Caco-2 (cell line): ENCODE results near the gene CLDND1. TPM values are rescaled to one million over a fixed set of nuclear protein-coding genes. Genes with fewer than 3 reads are reported as not detected.

Experiments used
- BruUV-seq: library from RNA; stranded (reverse); fragments of 400-500 nt; replicated peaks from 2 replicates; lab custom pipeline; 2021; lab: Mats Ljungman, UMichigan
- CTCF ChIA-PET: fragments of 300-600 bp; sonication (Branson Sonifier 250); formaldehyde crosslinking; loops from one replicate; lab custom pipeline; 2022; ENCODE audit warnings: antibody characterized with exemption; lab: Charles Lee
- POLR2A ChIA-PET: fragments of 300-600 bp; sonication (Branson Sonifier 250); formaldehyde crosslinking; loops from one replicate; lab custom pipeline; 2022; ENCODE audit warnings: antibody characterized with exemption; lab: Charles Lee
- DNase-seq, 2 experiments: peaks; one replicate each; pipeline versions ENCODE4 v3.0.0 to v3.0.0-alpha.2; 2020 to 2022
- H3K27me3 ChIP-seq: replicated peaks from 2 replicates; pipeline ENCODE4 v1.6.0; 2011; ENCODE audit warnings: low read length; ENCODE audit not compliant: control insufficient read depth, insufficient read depth
- H3K36me3 ChIP-seq: 2 replicates; pipeline ENCODE4 v1.5.1; 2011; ENCODE audit warnings: low read length; ENCODE audit not compliant: control insufficient read depth, insufficient read depth
- H3K4me1 ChIP-seq: fragments of 250-450 bp; sonication (Bioruptor Pico); 2 replicates; pipeline ENCODE4 v1.5.1; 2020; ENCODE audit warnings: mild to moderate bottlenecking
- H3K4me3 ChIP-seq: 2 replicates; pipeline ENCODE4 v1.5.1; 2011; ENCODE audit warnings: low read depth, mild to moderate bottlenecking, control low read depth, low read length
- H3K9me3 ChIP-seq: fragments of 250-450 bp; sonication (Bioruptor Pico); 2 replicates; pipeline ENCODE4 v1.5.1; 2020; ENCODE audit warnings: mild to moderate bottlenecking, moderate library complexity
- H3K27ac Mint-ChIP-seq: one replicate; pipeline ENCODE4 v1.8.0; 2022; ENCODE audit warnings: mixed read lengths; ENCODE audit not compliant: unreplicated experiment
- H3K27me3 Mint-ChIP-seq: one replicate; pipeline ENCODE4 v1.8.0; 2022; ENCODE audit warnings: mixed read lengths; ENCODE audit not compliant: insufficient read depth, unreplicated experiment
- H3K36me3 Mint-ChIP-seq: one replicate; pipeline ENCODE4 v1.8.0; 2022; ENCODE audit warnings: mild to moderate bottlenecking, mixed read lengths; ENCODE audit not compliant: insufficient read depth, unreplicated experiment
- H3K4me1 Mint-ChIP-seq: one replicate; pipeline ENCODE4 v1.8.0; 2022; ENCODE audit warnings: low read depth, mixed read lengths; ENCODE audit not compliant: unreplicated experiment
- H3K4me3 Mint-ChIP-seq: one replicate; pipeline ENCODE4 v1.8.0; 2022; ENCODE audit warnings: mild to moderate bottlenecking, moderate library complexity, mixed read lengths; ENCODE audit not compliant: unreplicated experiment
- H3K9me3 Mint-ChIP-seq: one replicate; pipeline ENCODE4 v1.8.0; 2022; ENCODE audit warnings: mixed read lengths; ENCODE audit not compliant: unreplicated experiment
- intact Hi-C: fragments of 100-400 bp; cut with micrococcal nuclease; formaldehyde crosslinking; loops from one replicate; pipeline ENCODE4 v1.10.0; 2022; ENCODE audit not compliant: unreplicated experiment
- total RNA-seq: library from RNA; stranded (reverse); gene quantifications from 2 replicates; pipeline ENCODE4 v1.2.3, GENCODE V29; 2022
- TF ChIP-seq, protein P1 (sequence below), 2 experiments: fragments of 200-600 bp in 1 of 2; IDR thresholded peaks; 1 replicate in 1 of 2; 2 replicates in 1 of 2; pipeline versions ENCODE4 v1.5.1 to v1.8.0; 2011 to 2022; ENCODE audit warnings: antibody characterized with exemption in 1 of 2, control low read depth in 1 of 2, inconsistent platforms in 1 of 2, low read depth in 1 of 2, low read length in 1 of 2, mild to moderate bottlenecking in 1 of 2, moderate library complexity in 1 of 2; ENCODE audit not compliant: insufficient read depth in 1 of 2, severe bottlenecking in 1 of 2, unreplicated experiment in 1 of 2

CLDND1 gene
- total RNA-seq, 1 experiment from 2014 or later, result 56.0 TPM

DNA sequence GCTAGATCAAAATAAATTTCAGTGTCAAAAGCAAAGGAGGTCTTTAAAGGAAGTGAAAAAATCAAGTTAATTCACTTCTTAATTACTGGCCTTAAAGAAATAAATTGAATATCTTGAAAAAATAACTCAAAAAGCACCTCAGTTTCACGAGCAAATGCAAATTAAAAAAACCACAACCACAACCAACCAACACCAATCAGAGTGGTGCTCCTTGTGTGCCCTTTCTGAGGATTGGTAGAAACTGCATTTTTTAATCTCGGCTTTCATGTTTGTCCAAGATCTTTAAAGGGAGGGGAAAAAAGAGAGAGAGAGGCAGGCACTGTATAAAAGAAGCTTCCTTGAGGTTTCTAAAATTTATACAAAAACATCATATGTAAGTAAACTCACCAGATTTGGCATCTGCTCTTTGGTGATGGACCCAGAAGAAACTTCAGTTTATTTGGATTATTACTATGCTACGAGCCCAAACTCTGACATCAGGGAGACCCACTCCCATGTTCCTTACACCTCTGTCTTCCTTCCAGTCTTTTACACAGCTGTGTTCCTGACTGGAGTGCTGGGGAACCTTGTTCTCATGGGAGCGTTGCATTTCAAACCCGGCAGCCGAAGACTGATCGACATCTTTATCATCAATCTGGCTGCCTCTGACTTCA lies 9.0 kb upstream of the CLDND1 start, which contains the start of gene GPR15:
Gene GPR15 (plus strand): TSS at position 357 of the 653 bp plus-strand sequence. CDS start 56 bp downstream, at position 413.
- intact Hi-C loops, result no loop called here
- Mint-ChIP-seq H3K9me3 (no peaks in the 10 kb centered on the region), H3K4me1 (no peaks in the 10 kb centered on the region), H3K36me3 (no peaks in the 10 kb centered on the region), H3K27ac (no peak within 1 kb of the TSS), H3K4me3 (no peak within 1 kb of the TSS), H3K27me3 (no peaks in the 10 kb centered on the region)
- H3K4me3 ChIP-seq, result no peak within 1 kb of the TSS
- CTCF ChIA-PET, result no interaction called here
- no peak for DNase-seq
- TF ChIP-seq, protein P1, sequence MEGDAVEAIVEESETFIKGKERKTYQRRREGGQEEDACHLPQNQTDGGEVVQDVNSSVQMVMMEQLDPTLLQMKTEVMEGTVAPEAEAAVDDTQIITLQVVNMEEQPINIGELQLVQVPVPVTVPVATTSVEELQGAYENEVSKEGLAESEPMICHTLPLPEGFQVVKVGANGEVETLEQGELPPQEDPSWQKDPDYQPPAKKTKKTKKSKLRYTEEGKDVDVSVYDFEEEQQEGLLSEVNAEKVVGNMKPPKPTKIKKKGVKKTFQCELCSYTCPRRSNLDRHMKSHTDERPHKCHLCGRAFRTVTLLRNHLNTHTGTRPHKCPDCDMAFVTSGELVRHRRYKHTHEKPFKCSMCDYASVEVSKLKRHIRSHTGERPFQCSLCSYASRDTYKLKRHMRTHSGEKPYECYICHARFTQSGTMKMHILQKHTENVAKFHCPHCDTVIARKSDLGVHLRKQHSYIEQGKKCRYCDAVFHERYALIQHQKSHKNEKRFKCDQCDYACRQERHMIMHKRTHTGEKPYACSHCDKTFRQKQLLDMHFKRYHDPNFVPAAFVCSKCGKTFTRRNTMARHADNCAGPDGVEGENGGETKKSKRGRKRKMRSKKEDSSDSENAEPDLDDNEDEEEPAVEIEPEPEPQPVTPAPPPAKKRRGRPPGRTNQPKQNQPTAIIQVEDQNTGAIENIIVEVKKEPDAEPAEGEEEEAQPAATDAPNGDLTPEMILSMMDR (IDR thresholded peaks at IDR 0.05; ENCODE audit: insufficient read depth in 1 of 2, low read depth in 1 of 2, low read length in 1 of 2, severe bottlenecking in 1 of 2, unreplicated experiment in 1 of 2), result no peak
- H3K4me1 ChIP-seq, result peaks cover 8% of the 10 kb centered on the region
- H3K9me3 ChIP-seq, result no peaks in the 10 kb centered on the region
- no peaks in the 10 kb centered on the region for H3K27me3 ChIP-seq
- H3K36me3 ChIP-seq, result no peaks in the 10 kb centered on the region
- no TSS peak for BruUV-seq
- POLR2A ChIA-PET, result no interaction called here

DNA sequence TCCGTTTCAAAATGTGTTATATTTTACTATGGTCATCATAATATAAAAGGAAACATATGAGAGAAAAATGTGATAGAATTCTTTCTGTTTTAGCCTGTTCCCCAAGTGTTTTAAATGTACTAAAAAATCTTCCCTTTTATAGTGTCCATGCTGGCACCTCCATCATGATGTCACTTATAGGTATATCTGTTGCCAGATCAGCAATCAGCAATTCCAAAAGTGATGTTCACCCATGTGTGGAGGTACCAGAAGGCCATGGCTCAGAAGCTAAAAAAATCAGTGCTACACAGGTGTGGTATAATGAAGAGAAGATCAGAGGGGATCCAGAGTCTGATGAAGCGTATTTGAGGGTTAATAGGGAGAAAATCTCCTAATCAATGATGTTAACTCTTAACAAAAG lies 8.0 kb upstream of the CLDND1 start:
- intact Hi-C loops, result no loop called here
- no peaks in the 10 kb centered on the region for H3K27me3 Mint-ChIP-seq
- H3K4me1 Mint-ChIP-seq, result no peaks in the 10 kb centered on the region
- POLR2A ChIA-PET, result no interaction called here
- no TSS peak for BruUV-seq
- no peak overlapping the region for H3K4me3 Mint-ChIP-seq
- CTCF ChIA-PET, result no interaction called here
- no peak overlapping the region for H3K27ac Mint-ChIP-seq
- Histone ChIP-seq H3K4me3 (no peak overlapping the region), H3K4me1 (peaks cover 8% of the 10 kb centered on the region), H3K36me3 (no peaks in the 10 kb centered on the region), H3K9me3 (no peaks in the 10 kb centered on the region), H3K27me3 (no peaks in the 10 kb centered on the region)
- H3K36me3 Mint-ChIP-seq, result no peaks in the 10 kb centered on the region
- DNase-seq, result no peak
- no peaks in the 10 kb centered on the region for H3K9me3 Mint-ChIP-seq
- TF ChIP-seq, protein P1 (IDR thresholded peaks at IDR 0.05; ENCODE audit: insufficient read depth in 1 of 2, low read depth in 1 of 2, low read length in 1 of 2, severe bottlenecking in 1 of 2, unreplicated experiment in 1 of 2), result no peak

DNA sequence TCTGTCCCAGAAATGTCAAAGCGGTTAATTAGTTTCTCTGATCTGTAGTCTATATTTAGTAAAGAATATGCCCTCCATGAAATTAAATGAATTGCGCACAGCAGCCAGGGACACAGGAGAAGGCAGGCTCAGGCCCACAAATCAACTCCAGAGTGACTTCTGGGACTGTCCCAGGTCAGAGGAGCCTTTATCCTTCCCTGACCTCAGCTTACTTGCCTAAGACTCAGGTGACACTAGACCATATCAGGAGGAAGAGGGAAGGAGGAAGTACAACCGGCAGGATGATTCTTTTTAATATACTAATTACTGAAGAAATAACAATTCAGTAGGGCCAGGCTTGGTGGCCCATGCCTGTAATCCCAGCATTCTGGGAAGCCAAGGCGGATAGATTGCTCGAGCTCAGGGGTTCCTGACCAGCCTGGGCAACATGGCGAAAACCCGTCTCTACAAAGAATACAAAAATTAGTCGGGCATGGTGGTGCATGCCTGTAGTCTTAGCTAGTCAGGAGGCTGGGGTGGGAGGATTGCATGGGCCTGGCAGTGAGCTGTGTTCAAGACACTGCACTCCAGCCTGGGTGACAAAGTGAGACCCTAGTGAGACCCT lies 7.3 kb upstream of the CLDND1 start:
- Mint-ChIP-seq H3K36me3 (no peaks in the 10 kb centered on the region), H3K27me3 (no peaks in the 10 kb centered on the region), H3K27ac (no peak overlapping the region), H3K4me1 (no peaks in the 10 kb centered on the region), H3K9me3 (no peaks in the 10 kb centered on the region), H3K4me3 (no peak overlapping the region)
- TF ChIP-seq, protein P1 (IDR thresholded peaks at IDR 0.05; ENCODE audit: insufficient read depth in 1 of 2, low read depth in 1 of 2, low read length in 1 of 2, severe bottlenecking in 1 of 2, unreplicated experiment in 1 of 2), result no peak
- Histone ChIP-seq H3K27me3 (no peaks in the 10 kb centered on the region), H3K36me3 (no peaks in the 10 kb centered on the region), H3K4me3 (no peak overlapping the region), H3K4me1 (peaks cover 8% of the 10 kb centered on the region), H3K9me3 (no peaks in the 10 kb centered on the region)
- no peak for DNase-seq
- intact Hi-C loops, result no loop called here
- ChIA-PET POLR2A (no interaction called here), CTCF (no interaction called here)
- BruUV-seq, result no TSS peak
